RPMI7951 (cell line): Measurements from ENCODE around the gene LRRC47. TPM values are rescaled to one million over a fixed set of nuclear protein-coding genes. Genes with fewer than 3 reads are reported as not detected.
"Not testable (repeated sequence)": the region's sequence is repeated elsewhere in the genome, so short reads cannot be mapped to it uniquely, and the experiment has no call there.

ENCODE experiments used
- DNase-seq: peaks from one replicate; pipeline ENCODE4 v3.0.0-alpha.2; 2012; ENCODE audit warnings: low read depth
- total RNA-seq: library from RNA; depleted of rRNA; stranded (reverse); fragments of >200 nt; shearing (Covaris generic); gene quantifications from 2 replicates; pipeline ENCODE4 v1.2.3, GENCODE V29; 2014

Gene LRRC47
- total RNA-seq, 1 experiment from 2014 or later, result 19.2 TPM

GRCh38 chr1:3816331-3817137 is 20.2 kb upstream of the LRRC47 start:
- DNase-seq, result no peak

GRCh38 chr1:3814771-3815561 is 18.7 kb upstream of the LRRC47 start:
- DNase-seq, result no peak

- DNase-seq, result no peak
These were observed 17.8 kb upstream of the LRRC47 start for GRCh38 chr1:3814065-3814464.

GRCh38 chr1:3811595-3811911 is 15.3 kb upstream of the LRRC47 start:
- no peak for DNase-seq

DNA sequence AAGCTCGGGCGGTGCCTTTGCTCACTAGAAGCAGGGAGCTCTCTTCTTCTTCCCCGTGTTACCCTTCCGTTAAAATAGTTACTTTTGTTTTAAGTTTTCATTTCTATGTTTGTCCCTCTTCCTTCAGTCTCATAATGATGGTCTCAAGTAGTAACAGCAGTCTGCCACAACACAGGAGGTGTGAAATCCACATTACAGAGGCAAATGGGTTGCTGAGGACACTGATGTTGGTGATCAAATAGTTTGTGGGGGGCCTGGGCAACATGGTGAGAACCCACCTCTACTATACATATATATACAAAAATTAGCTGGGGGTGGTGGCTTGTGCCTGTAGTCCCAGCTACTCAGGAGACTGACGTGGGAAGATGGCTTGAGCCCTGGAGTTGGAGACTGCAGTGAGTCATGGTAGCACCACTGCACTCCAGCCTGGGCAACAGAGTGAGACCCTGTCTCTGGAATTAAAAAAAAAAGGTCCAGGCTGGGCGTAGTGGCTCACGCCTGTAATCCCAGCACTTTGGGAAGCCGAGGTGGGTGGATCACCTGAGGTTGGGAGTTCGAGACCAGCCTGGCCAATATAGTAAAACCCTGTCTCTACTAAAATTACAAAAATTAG is 14.0 kb upstream of the LRRC47 start:
- not testable (repeated sequence) for DNase-seq

DNA sequence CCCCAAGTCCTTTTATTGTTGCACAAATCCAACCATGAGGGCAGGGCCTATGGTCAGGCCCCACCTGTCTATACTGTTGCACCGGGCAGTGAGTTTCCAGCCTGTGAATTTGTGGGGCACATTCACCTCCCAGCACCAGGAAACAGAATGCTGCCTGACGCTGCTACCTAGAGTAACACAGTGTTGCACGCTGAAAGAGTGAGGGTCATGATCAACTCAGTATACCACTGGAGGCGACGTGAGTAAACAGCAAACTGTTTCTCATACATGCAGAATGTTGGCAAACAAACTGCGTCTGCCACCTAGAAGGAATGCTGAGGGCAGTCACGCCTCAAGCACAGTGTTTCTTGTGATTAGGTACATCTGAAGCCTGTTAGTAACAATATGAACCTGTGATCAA is 13.4 kb upstream of the LRRC47 start:
- no peak for DNase-seq

- DNase-seq, result no peak
These were observed 11.5 kb upstream of the LRRC47 start for GRCh38 chr1:3807769-3808168.

GRCh38 chr1:3805038-3805437 is 8.7 kb upstream of the LRRC47 start:
- DNase-seq, result no peak

- DNase-seq, result peak; percentile 18
These were observed 8.3 kb upstream of the LRRC47 start for GRCh38 chr1:3804627-3804944.

DNA sequence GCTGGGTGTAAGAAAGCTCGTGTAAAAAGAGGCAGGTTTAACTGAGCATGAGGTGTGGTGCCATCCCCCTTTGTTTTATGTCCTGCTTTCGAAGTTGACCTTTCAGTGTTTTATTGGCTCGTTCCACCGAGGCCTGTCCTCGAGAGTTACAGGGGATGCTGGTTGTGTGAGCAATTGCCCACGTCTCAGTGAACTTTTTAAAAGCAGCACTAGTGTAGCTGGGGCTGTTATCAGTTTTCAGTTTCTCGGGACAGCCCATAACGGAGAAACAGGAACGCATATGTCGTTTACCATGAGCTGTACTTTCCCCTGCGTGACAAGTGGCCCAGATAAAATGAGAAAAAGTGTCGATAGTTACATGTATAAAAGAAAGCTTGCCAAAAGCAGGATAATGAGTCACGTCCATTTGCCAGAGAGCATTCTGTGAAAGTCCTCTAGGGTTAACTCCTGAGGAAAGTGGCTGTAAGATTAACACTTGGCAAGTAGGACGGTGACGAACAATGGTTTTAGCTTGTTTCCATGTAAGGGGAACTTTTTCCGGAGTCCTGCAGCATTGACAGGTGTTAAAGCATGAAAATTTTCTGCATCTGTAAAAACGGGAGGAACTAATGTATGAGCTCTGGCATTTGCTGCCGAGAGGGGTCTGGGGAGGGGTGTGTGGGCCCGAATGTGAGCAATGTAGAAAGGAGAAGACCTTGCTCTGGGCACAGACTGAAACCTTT is 7.8 kb upstream of the LRRC47 start:
- DNase-seq, result peak; percentile 44

- not testable (repeated sequence) for DNase-seq
These were observed 4.5 kb upstream of the LRRC47 start for GRCh38 chr1:3800795-3801194.

- peak; percentile 15 for DNase-seq
These were observed 3.8 kb upstream of the LRRC47 start for GRCh38 chr1:3799976-3800685.

DNA sequence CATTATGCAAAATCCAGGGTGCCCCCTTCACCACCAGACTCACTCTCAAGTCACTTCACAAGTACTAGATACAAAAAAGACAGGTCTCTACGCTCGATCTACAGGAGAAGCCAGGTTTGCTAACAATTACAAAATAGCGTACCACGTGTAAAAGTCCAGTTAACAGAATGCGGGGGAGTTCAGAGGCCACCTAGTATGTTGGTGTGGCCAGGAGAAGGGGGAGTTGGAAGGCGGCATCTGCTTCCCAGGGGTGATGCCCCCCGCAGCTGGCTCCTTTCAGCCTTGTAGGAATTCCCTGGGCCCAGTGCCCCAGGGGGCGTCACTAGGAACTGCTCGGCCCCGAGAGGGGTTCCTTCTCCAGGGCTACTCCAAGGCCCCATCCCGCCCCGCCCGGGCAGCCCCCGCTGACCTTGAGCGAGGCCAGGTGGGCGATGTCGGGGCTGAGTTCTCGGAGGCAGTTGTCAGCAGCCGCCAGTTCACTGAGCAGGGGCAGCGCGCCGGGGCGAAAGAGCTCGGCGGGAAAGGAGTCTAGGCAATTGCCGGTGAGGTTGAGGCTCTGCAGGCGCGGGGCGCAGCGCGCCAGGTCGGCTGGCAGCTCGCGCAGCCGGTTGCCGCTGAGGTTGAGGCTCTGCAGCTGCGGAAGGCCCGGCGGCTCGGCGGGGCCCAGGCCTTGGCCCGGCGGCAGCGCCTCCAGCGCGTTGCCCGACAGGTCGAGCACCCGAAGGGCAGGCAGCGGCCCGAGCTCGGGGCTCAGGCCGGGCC is 664 bp downstream of the LRRC47 start:
- DNase-seq, result no peak

DNA sequence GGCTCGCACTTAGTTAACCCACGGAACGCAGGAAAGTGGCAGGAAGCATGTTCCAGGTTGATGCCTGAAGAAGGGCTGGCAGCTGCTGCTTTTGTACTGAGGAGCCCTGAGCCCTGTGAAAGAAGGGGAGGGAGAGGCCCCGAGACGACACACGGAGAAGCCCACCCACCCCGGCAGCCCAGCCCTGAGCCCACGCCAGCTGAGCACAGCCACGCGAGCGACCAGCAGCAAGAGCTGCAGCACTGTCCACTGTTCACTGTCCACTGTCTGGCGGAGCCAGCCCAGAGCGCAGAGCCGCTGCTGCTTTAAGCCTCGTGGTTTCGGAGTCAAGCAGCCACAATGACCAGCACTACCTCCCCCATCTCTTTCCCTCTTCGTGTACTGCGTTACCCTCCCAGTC is 5.3 kb downstream of the LRRC47 start:
- no peak for DNase-seq

DNA sequence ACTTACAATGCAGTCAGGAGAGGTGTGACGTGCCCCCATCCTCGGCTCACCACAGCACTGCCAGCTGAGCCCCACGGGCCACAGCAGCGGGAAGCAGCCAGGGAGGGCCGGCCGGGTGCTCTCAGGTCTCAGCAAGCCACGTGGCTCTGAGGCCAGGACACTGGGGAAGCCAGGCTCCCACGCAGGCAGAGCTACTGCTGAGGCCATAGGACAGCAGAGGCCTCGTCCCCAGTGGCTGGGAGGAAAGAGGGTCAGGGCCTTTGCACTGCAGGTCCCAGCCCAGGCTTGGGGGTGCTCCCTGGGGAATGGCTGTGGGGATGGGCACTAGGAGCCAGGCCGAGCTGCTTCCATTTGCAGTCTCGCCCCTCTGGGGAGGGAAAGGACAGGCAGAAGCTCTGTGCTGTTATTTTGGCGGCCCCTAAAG is 5.8 kb downstream of the LRRC47 start:
- no peak for DNase-seq

DNA sequence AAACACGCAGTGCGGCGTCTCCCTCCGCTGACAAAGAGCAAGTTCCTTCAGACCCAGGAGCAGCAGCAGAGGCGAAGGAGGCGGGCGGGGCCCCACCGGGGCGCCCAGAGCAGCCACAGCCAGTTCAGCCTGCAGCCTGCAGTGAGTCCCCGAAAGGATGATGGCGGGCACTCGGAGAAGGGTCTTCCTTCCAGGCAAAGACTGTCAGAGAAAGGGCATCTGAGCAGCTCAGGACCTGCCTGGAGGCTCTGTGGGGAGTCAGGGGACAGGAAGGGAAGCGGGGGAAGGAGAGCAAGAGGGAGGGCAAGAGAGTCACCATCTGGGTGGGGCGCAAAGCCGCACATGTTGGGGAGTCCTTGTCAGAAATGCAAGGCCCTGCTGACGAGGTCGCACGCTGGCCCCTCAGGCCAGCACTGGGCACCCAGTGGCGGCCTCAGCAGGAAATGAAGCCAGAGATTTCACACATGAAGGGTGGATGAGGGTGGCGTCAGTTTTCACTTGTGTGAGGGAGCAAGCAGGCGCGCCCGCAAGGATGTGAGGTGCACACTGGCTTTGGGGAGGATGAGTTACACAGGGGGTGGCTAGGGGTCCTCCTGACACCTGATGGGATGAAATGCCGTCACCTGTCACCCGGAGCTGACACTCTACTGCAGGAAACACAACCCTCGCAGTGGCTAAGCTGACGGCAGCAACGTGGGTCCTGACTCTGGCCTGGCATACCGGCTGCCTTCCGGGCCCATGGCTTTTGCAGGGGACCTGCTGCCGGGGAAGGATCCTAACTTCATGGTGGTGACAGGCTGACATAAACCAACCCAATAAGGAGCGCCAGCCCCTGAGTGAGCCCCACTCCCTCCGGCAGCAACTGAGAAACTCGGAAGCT is 6.6 kb downstream of the LRRC47 start:
- no peak for DNase-seq

DNA sequence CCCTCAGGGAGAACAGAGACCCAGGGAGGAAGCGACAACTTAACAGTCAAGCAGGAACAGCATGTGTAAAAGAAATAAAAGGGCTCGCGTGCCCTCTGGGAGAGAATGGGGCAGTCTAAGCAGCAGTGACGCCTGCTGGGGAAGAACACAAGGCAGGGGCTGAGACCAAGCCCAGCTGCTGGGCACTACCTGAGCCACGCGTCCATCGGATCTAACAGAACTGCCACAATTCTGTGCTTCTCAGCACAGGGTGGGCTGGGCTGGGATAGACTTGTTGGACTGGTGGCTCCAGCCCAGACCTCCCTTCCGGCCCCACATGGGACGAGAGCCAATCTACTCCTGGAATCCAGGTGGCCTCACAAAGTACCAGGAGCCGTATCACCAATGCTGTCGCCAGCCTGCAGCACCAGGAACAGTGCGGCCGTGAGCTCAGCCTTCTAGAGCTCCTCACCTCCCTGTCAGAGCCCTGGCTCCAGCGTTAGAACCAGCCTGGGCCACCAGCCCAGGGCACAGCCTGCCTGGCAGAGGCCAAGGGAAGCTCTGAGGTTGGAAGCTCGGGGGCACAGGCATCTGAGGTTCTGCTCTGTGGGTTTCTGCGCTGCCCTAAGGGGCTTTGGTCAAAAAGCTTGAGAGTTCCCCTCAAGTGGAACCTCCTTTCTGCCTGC is 7.4 kb downstream of the LRRC47 start:
- DNase-seq, result no peak

DNA sequence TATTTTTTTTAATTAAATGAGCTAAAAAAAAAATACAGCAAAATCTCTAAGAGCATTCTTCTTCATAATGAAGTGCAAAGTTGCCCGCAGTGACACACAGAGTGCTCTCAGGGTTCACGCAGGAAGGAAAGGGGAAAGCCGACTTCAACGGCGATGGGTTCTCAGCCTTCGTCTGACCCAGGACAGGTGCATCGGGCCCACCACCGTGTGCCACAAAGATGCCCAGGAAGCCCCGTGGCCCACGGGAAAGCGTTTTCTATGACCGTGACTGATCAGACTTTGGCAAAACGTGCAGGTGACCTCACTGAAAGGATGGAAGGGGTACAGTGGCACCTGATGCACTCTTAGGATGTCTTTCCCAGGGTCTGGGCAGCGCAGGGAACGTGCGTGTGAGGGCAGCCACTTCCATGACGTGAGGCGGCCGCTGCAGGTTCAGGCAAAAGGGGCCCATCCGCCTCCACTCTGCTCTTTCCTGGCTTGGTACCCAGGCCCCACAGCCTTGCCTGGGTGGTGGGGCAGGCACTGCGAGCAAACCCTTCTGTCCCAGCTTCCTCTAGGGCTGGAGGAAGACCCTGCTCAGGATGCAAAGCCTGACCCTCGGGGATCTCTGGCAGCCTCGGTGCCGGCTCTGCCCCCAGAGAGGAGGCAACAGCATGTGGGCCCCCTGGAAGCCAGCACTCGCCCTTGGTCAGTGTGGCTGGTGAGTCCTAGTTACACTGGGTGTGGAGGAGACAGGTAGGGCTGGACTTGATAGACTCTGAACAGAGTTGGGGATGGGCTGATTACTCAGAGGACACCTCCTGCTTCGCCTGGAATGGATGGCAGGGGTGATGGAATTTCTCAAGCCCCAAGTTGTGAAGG is 8.3 kb downstream of the LRRC47 start:
- no peak for DNase-seq
